K562 (cell line): Measurements from ENCODE around the gene RETN. TPM values are rescaled to one million over a fixed set of nuclear protein-coding genes. Genes with fewer than 3 reads are reported as not detected.

Experiments
- ARID2 ChIP-seq: fragments of 450-650 bp; IDR thresholded peaks from 2 replicates; pipeline ENCODE4 v1.6.1; 2017; ENCODE audit warnings: antibody characterized with exemption, mild to moderate bottlenecking
- BMI1 ChIP-seq: fragments of 150-350 bp; IDR thresholded peaks from 2 replicates; pipeline ENCODE4 v1.6.1; 2014; ENCODE audit warnings: low read length
- CTCFL ChIP-seq: IDR thresholded peaks from 2 replicates; pipeline ENCODE4 v1.6.1; 2011; ENCODE audit warnings: borderline replicate concordance, low read depth, mild to moderate bottlenecking, moderate library complexity, low read length; ENCODE audit not compliant: insufficient read depth, poor library complexity, severe bottlenecking
- ETS2 ChIP-seq: IDR thresholded peaks from 2 replicates; pipeline ENCODE4 v1.6.1; 2016; ENCODE audit warnings: borderline replicate concordance, missing genetic modification characterization, mild to moderate bottlenecking, moderate library complexity, missing compliant biosample characterization; ENCODE audit not compliant: poor library complexity, severe bottlenecking
- FIP1L1 ChIP-seq: fragments of 200-400 bp; formaldehyde crosslinking; IDR thresholded peaks from 2 replicates; pipeline ENCODE4 v1.6.1; 2018; ENCODE audit warnings: mild to moderate bottlenecking, low read depth, low read length; ENCODE audit not compliant: poor library complexity, severe bottlenecking
- KDM5B ChIP-seq: fragments of 200-600 bp; sonication (generic); IDR thresholded peaks from 2 replicates; pipeline ENCODE4 v1.6.1; 2012; ENCODE audit warnings: low read depth, mild to moderate bottlenecking, moderate library complexity, low read length, control low read depth, inconsistent platforms; ENCODE audit not compliant: insufficient replicate concordance
- MTA2 ChIP-seq: fragments of 450-650 bp; IDR thresholded peaks from 2 replicates; pipeline ENCODE4 v1.6.1; 2016; ENCODE audit warnings: low read depth
- SIN3B ChIP-seq: fragments of 450-650 bp; IDR thresholded peaks from 2 replicates; pipeline ENCODE4 v1.6.1; 2017; ENCODE audit warnings: low read depth, mild to moderate bottlenecking, moderate library complexity
- SMARCB1 ChIP-seq: IDR thresholded peaks from 2 replicates; pipeline ENCODE4 v1.6.1; 2011; ENCODE audit warnings: improper control_type of control experiment, low read depth; ENCODE audit not compliant: insufficient read length
- STAT5A ChIP-seq: IDR thresholded peaks from 2 replicates; pipeline ENCODE4 v1.6.1; 2012; ENCODE audit warnings: low read length, inconsistent platforms, borderline replicate concordance
- ZBTB17 ChIP-seq: fragments of 450-650 bp; formaldehyde crosslinking; IDR thresholded peaks from 2 replicates; pipeline ENCODE4 v1.4.0; 2020; ENCODE audit warnings: mild to moderate bottlenecking
- ZEB2 ChIP-seq: fragments of 450-650 bp; IDR thresholded peaks from 2 replicates; pipeline ENCODE4 v1.6.1; 2016
- ZNF12 ChIP-seq: sonication (generic); formaldehyde crosslinking; IDR thresholded peaks from 2 replicates; pipeline ENCODE4 v1.4.0; 2020; ENCODE audit warnings: mild to moderate bottlenecking, missing genetic modification reagents
- polyA plus RNA-seq, 8 experiments: library from polyadenylated mRNA; depleted of rRNA in 4 of 8; stranded (reverse) in 5 of 8; unstranded in 3 of 8; fragments of >200 nt; fragmentation: Nextera tagmentation in 2 of 8; fragmentation: Illumina TruSeq in 1 of 8; extraction: Ambion mirVana in 2 of 8; extraction: Trizol in 1 of 8; gene quantifications; 2 replicates each; pipeline versions ENCODE4 v1.2.1 to v1.2.3, GENCODE V29; 2011 to 2014; ENCODE audit warnings: inconsistent platforms in 1 of 8, missing spikeins in 1 of 8
- total RNA-seq, 7 experiments: library from RNA; depleted of rRNA in 6 of 7; stranded (reverse); fragments of >200 nt in 6 of 7; fragmentation: Illumina TruSeq in 2 of 7; extraction: Trizol in 2 of 7; gene quantifications; 2 replicates each; pipeline versions ENCODE4 v1.2.1 to v1.2.3, GENCODE V29; 2011 to 2021; ENCODE audit warnings: low replicate concordance in 1 of 7
- TF ChIP-seq, protein P1 (sequence below), 2 experiments: fragments of 450-650 bp; conservative IDR thresholded peaks; 2 replicates each; pipeline ENCODE4 v1.6.1; 2017; ENCODE audit warnings: mild to moderate bottlenecking in 2 of 2, moderate library complexity in 2 of 2
- TF ChIP-seq, protein P2 (sequence below): fragments of 250-450 bp; sonication (Bioruptor Pico); IDR thresholded peaks from 2 replicates; pipeline ENCODE4 v1.4.0; 2020; ENCODE audit warnings: mild to moderate bottlenecking
- TF ChIP-seq, protein P3 (sequence below): sonication (generic); IDR thresholded peaks from 2 replicates; pipeline ENCODE4 v1.6.1; 2016
- TF ChIP-seq, protein P4 (sequence below), 2 experiments: fragments of 450-650 bp in 1 of 2; sonication (generic) in 1 of 2; formaldehyde crosslinking; conservative IDR thresholded peaks; 2 replicates each; pipeline versions ENCODE4 v1.4.0 to v1.8.1; 2020 to 2022; ENCODE audit warnings: mild to moderate bottlenecking in 1 of 2, missing genetic modification reagents in 1 of 2
- TF ChIP-seq, protein P5 (sequence below), 2 experiments: fragments of 250-450 bp in 1 of 2; fragments of 450-650 bp in 1 of 2; sonication (Bioruptor Pico) in 1 of 2; IDR thresholded peaks; 2 replicates each; pipeline versions ENCODE4 v1.6.1 to v1.8.0; 2016 to 2021; ENCODE audit warnings: mild to moderate bottlenecking in 2 of 2, moderate library complexity in 2 of 2, missing compliant biosample characterization in 1 of 2, missing genetic modification characterization in 1 of 2

Gene RETN
- total and polyA plus RNA-seq, 9 of the 15 experiments (the other 6 are each of a cell fraction or from before 2014, with no cell fraction given): not detected

DNA sequence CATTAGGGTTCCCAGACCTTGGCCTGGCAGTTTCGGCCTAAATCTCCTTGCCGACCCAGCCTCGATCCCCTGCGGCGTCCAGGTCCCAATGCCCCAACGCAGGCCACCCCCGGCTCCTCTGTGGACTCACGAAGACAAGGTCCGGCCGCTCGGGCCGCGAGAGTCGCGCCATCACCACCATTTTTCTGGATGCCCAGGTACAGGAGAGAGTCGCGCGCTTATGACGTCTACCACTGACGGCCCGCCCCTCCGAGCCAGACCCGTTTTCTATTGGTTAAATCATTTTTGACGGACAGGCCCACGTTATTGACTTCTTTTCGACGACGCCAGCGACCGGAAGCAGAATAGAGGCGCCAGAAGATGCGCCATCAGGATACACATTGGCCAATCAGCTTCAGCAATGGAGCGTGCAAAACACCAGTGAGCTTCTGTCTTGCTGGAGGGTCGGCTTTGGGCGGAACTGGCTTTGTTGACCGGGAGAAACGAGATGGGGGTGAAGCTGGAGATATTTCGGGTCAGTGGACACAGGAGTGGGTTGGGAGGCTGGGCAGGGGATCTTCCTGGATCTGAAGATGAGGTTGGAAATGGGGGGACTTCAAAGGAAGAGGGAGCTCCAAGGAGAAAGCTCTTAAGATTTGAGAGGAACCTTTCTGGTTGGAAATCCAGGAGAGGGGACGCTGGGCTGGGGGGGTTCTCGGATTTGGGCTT is 39.3 kb upstream of the RETN start, which contains the start of the genes PET100 and XAB2 (continued):
- TF ChIP-seq, protein P1, sequence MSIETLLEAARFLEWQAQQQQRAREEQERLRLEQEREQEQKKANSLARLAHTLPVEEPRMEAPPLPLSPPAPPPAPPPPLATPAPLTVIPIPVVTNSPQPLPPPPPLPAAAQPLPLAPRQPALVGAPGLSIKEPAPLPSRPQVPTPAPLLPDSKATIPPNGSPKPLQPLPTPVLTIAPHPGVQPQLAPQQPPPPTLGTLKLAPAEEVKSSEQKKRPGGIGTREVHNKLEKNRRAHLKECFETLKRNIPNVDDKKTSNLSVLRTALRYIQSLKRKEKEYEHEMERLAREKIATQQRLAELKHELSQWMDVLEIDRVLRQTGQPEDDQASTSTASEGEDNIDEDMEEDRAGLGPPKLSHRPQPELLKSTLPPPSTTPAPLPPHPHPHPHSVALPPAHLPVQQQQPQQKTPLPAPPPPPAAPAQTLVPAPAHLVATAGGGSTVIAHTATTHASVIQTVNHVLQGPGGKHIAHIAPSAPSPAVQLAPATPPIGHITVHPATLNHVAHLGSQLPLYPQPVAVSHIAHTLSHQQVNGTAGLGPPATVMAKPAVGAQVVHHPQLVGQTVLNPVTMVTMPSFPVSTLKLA (conservative IDR thresholded peaks at IDR 0.05): peak; percentile 88 to 96
- no peak for TF ChIP-seq MTA2
- no peak for TF ChIP-seq ETS2 (tag)
- no peak for TF ChIP-seq ZEB2
- no peak for TF ChIP-seq ZBTB17 (CRISPR knock-in tag)
- TF ChIP-seq KDM5B: peak; percentile 48
- TF ChIP-seq, protein P2, sequence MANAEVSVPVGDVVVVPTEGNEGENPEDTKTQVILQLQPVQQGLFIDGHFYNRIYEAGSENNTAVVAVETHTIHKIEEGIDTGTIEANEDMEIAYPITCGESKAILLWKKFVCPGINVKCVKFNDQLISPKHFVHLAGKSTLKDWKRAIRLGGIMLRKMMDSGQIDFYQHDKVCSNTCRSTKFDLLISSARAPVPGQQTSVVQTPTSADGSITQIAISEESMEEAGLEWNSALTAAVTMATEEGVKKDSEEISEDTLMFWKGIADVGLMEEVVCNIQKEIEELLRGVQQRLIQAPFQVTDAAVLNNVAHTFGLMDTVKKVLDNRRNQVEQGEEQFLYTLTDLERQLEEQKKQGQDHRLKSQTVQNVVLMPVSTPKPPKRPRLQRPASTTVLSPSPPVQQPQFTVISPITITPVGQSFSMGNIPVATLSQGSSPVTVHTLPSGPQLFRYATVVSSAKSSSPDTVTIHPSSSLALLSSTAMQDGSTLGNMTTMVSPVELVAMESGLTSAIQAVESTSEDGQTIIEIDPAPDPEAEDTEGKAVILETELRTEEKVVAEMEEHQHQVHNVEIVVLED (CRISPR knock-in tag): peak; percentile 42; the same call in 1 of the 2 replicates
- TF ChIP-seq STAT5A: no peak
- no peak for TF ChIP-seq ARID2
- TF ChIP-seq BMI1: no peak
- TF ChIP-seq FIP1L1: no peak
- no peak for TF ChIP-seq CTCFL
- TF ChIP-seq, protein P3, sequence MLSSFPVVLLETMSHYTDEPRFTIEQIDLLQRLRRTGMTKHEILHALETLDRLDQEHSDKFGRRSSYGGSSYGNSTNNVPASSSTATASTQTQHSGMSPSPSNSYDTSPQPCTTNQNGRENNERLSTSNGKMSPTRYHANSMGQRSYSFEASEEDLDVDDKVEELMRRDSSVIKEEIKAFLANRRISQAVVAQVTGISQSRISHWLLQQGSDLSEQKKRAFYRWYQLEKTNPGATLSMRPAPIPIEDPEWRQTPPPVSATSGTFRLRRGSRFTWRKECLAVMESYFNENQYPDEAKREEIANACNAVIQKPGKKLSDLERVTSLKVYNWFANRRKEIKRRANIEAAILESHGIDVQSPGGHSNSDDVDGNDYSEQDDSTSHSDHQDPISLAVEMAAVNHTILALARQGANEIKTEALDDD: no peak
- TF ChIP-seq SMARCB1: no peak
- no peak for TF ChIP-seq ZNF12 (CRISPR knock-in tag)
- TF ChIP-seq, protein P4, sequence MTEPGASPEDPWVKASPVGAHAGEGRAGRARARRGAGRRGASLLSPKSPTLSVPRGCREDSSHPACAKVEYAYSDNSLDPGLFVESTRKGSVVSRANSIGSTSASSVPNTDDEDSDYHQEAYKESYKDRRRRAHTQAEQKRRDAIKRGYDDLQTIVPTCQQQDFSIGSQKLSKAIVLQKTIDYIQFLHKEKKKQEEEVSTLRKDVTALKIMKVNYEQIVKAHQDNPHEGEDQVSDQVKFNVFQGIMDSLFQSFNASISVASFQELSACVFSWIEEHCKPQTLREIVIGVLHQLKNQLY (CRISPR knock-in tag; conservative IDR thresholded peaks at IDR 0.05): no peak
- TF ChIP-seq, protein P5, sequence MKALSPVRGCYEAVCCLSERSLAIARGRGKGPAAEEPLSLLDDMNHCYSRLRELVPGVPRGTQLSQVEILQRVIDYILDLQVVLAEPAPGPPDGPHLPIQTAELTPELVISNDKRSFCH (CRISPR knock-in tag; IDR thresholded peaks at IDR 0.05): no peak
- TF ChIP-seq, protein P5 (tag; IDR thresholded peaks at IDR 0.05): no peak
- TF ChIP-seq SIN3B: peak; percentile 98
